Measurements from ENCODE around the gene CAMK1D. TPM values are rescaled to one million over a fixed set of nuclear protein-coding genes. Genes with fewer than 3 reads are reported as not detected.

Gene CAMK1D
- total and polyA plus RNA-seq, 2 of the 8 experiments (the other 6 are each of a cell fraction or from before 2014, with no cell fraction given), result 3.5 to 10.6 TPM

GRCh38 chr10:12504628-12505027, 155.3 kb downstream of the CAMK1D start:
- H2BK20ac ChIP-seq (ENCODE audit: low read length), result no peak overlapping the region
- H3K23ac ChIP-seq (ENCODE audit: insufficient read length), result no peak overlapping the region
- DNase-seq (ENCODE audit: low read depth in 1 of 2, low spot score in 2 of 2), result peak in 1 of 2 experiments; percentile 23
- no peak overlapping the region for H4K8ac ChIP-seq (ENCODE audit: extremely low read depth, insufficient read depth, low read length)
- WGBS, 2 experiments (ENCODE audit: extremely low coverage in 1 of 2, insufficient coverage in 1 of 2, insufficient read length in 1 of 2, insufficient replicate concordance in 2 of 2, low coverage in 1 of 2, low lambda C conversion rate in 2 of 2, missing lambda C conversion rate in 1 of 2), result 94% methylated on average over 10 of the region's 10 CpGs; no CpG with 5 or more reads in 1 of the 2 experiments
- H3K79me1 ChIP-seq (ENCODE audit: low read depth, low read length), result no peaks in the 10 kb centered on the region
- H4K5ac ChIP-seq (ENCODE audit: insufficient read length, low read depth, low read length), result no peak overlapping the region
- H3K27ac ChIP-seq (ENCODE audit: low read depth, low read length), result no peak overlapping the region
- H3K56ac ChIP-seq (replicated peaks; ENCODE audit: insufficient read length, low read depth, low read length), result no peak overlapping the region
- H3K27me3 ChIP-seq (replicated peaks in 1 of 4; ENCODE audit: control insufficient read depth in 3 of 4, extremely low read depth in 1 of 4, insufficient read depth in 3 of 4, low read length in 3 of 4), result no peaks in the 10 kb centered on the region
- FAIRE-seq, result no peak
- CTCF ChIA-PET (ENCODE audit: partially characterized antibody), result no interaction called here
- H2AFZ ChIP-seq (ENCODE audit: low read length), result no peak overlapping the region
- H4K20me1 ChIP-seq (replicated peaks in 1 of 2; ENCODE audit: control insufficient read depth in 1 of 2, insufficient read depth in 2 of 2, low read length in 2 of 2), result no peaks in the 10 kb centered on the region
- no peak overlapping the region for H2BK5ac ChIP-seq (ENCODE audit: low read depth, low read length)
- H3K14ac ChIP-seq (ENCODE audit: insufficient read length), result no peak overlapping the region
- H3K9ac ChIP-seq (replicated peaks in 1 of 4; ENCODE audit: extremely low read depth in 1 of 4, low read depth in 3 of 4, low read length in 3 of 4), result no peak overlapping the region
- no peak overlapping the region for H2BK120ac ChIP-seq (replicated peaks; ENCODE audit: low read depth, low read length)
- no peaks in the 10 kb centered on the region for H3K79me2 ChIP-seq (ENCODE audit: control insufficient read depth in 1 of 2, insufficient read depth in 2 of 2, low read length in 2 of 2)
- no peak overlapping the region for H3K4me2 ChIP-seq (ENCODE audit: insufficient read depth in 1 of 2, low read depth in 2 of 2, low read length in 2 of 2)
- H3K23me2 ChIP-seq (ENCODE audit: low read depth, low read length), result no peaks in the 10 kb centered on the region
- no peak overlapping the region for H3K4ac ChIP-seq (replicated peaks; ENCODE audit: insufficient read length, low read depth, low read length)
- no peak overlapping the region for H2BK15ac ChIP-seq (ENCODE audit: low read length)
- no peaks in the 10 kb centered on the region for H3K9me3 ChIP-seq (ENCODE audit: insufficient read depth in 2 of 2, low read depth in 1 of 2, low read length in 1 of 2)
- H2BK12ac ChIP-seq (ENCODE audit: low read depth, low read length), result no peak overlapping the region
- no peak overlapping the region for H4K91ac ChIP-seq (replicated peaks; ENCODE audit: insufficient read length, low read length)
- no peak overlapping the region for H3K4me3 ChIP-seq (ENCODE audit: extremely low read depth in 1 of 4, insufficient read depth in 2 of 4, low read depth in 3 of 4, low read length in 4 of 4)
- no peak overlapping the region for H3K18ac ChIP-seq (ENCODE audit: extremely low read depth, low read length)
- no peaks in the 10 kb centered on the region for H3K36me3 ChIP-seq (ENCODE audit: control insufficient read depth in 2 of 4, insufficient read depth in 4 of 4, low read length in 3 of 4)
- no peak overlapping the region for H2AK5ac ChIP-seq (ENCODE audit: low read depth, low read length)
- peaks cover 0 to 3% (median 0%) of the 10 kb centered on the region in 4 experiments; a peak in 2 of 7 replicates for H3K4me1 ChIP-seq (replicated peaks in 1 of 4; ENCODE audit: control insufficient read depth in 3 of 4, insufficient read depth in 4 of 4, low read length in 3 of 4)
- POLR2A ChIA-PET (ENCODE audit: partially characterized antibody), result no interaction called here
- TF ChIP-seq CBX5 (IDR thresholded peaks at IDR 0.05; ENCODE audit: low read depth, low read length) (no peak), BCL11A (IDR thresholded peaks at IDR 0.05; ENCODE audit: low read depth in 2 of 2, low read length in 2 of 2) (no peak), RNF2 (IDR thresholded peaks at IDR 0.05; ENCODE audit: borderline replicate concordance, low read depth, low read length, missing control alignments, poor library complexity, severe bottlenecking) (no peak), BACH1 (IDR thresholded peaks at IDR 0.05; ENCODE audit: low read length) (no peak), CEBPB (IDR thresholded peaks at IDR 0.05; ENCODE audit: low read depth, low read length) (no peak), POU5F1 (IDR thresholded peaks at IDR 0.05; ENCODE audit: low read depth, low read length) (no peak), NANOG (IDR thresholded peaks at IDR 0.05; ENCODE audit: insufficient read depth, low read depth, low read length, poor library complexity, severe bottlenecking) (no peak), SP4 (IDR thresholded peaks at IDR 0.05; ENCODE audit: low read length) (no peak), GTF2F1 (IDR thresholded peaks at IDR 0.05; ENCODE audit: borderline replicate concordance, low read depth, low read length) (no peak), CTCF (IDR thresholded peaks at IDR 0.05; ENCODE audit: control extremely low read depth in 1 of 3, insufficient read depth in 1 of 3, low read depth in 1 of 3, low read length in 3 of 3) (no peak), EZH2 (IDR thresholded peaks at IDR 0.05; ENCODE audit: low read depth, low read length, severe bottlenecking) (no peak), PHF8 (conservative IDR thresholded peaks at IDR 0.05; ENCODE audit: low read depth, low read length) (no peak)

Data from H1 (cell line).